ENCODE results near the gene CHD3.
A peak's percentile ranks its signal among the peaks of the same experiment; 100 is the strongest.
"Not testable (repeated sequence)": the region's sequence is repeated elsewhere in the genome, so short reads cannot be mapped to it uniquely, and the experiment has no call there.

Gene CHD3

GRCh38 chr17:7849751-7850504 is 38.7 kb upstream of the CHD3 start:
- no peak for DNase-seq (ENCODE audit: low read depth in 2 of 2, low spot score in 1 of 2)

- DNase-seq (ENCODE audit: low read depth in 2 of 2, low spot score in 1 of 2): no peak
Measured at GRCh38 chr17:7850701-7851437, 37.7 kb upstream of the CHD3 start.

- DNase-seq (ENCODE audit: low read depth in 2 of 2, low spot score in 1 of 2): peak; percentile 73 to 82
Measured at GRCh38 chr17:7851438-7852261, 36.9 kb upstream of the CHD3 start.

- DNase-seq (ENCODE audit: low read depth in 2 of 2, low spot score in 1 of 2): no peak
Measured at GRCh38 chr17:7852262-7852670, 36.3 kb upstream of the CHD3 start.

- DNase-seq (ENCODE audit: low read depth in 2 of 2, low spot score in 1 of 2): no peak
Measured at GRCh38 chr17:7852919-7853690, 35.5 kb upstream of the CHD3 start.

- DNase-seq (ENCODE audit: low read depth in 2 of 2, low spot score in 1 of 2): no peak
Measured at GRCh38 chr17:7853691-7854038, 34.9 kb upstream of the CHD3 start.

GRCh38 chr17:7854078-7854777 is 34.4 kb upstream of the CHD3 start:
- DNase-seq (ENCODE audit: low read depth in 2 of 2, low spot score in 1 of 2): no peak

GRCh38 chr17:7854851-7855659 is 33.5 kb upstream of the CHD3 start, which contains the start of gene TMEM88:
Gene TMEM88, plus strand, starts transcription at chr17:7855066. Its CDS starts 9 bp downstream, at chr17:7855075.
- DNase-seq (ENCODE audit: low read depth in 2 of 2, low spot score in 1 of 2): no peak

GRCh38 chr17:7855660-7856010 is 33.0 kb upstream of the CHD3 start:
- no peak for DNase-seq (ENCODE audit: low read depth in 2 of 2, low spot score in 1 of 2)

GRCh38 chr17:7856011-7856810 is 32.4 kb upstream of the CHD3 start:
- no peak for DNase-seq (ENCODE audit: low read depth in 2 of 2, low spot score in 1 of 2)

- peak; percentile 85 to 88 for DNase-seq (ENCODE audit: low read depth in 2 of 2, low spot score in 1 of 2)
Measured at GRCh38 chr17:7856811-7857712, 31.5 kb upstream of the CHD3 start, which contains the start of gene NAA38. Gene NAA38, minus strand, starts transcription at chr17:7857559. Its CDS starts 96 bp downstream, at chr17:7857463.

GRCh38 chr17:7857713-7858521 is 30.7 kb upstream of the CHD3 start, which contains the start of gene CYB5D1:
Gene CYB5D1, plus strand, starts transcription at chr17:7858003. Its CDS starts 132 bp downstream, at chr17:7858135.
- DNase-seq (ENCODE audit: low read depth in 2 of 2, low spot score in 1 of 2): peak; percentile 80 to 81

GRCh38 chr17:7858522-7858810 is 30.1 kb upstream of the CHD3 start:
- DNase-seq (ENCODE audit: low read depth in 2 of 2, low spot score in 1 of 2): no peak

GRCh38 chr17:7859028-7859427 is 29.6 kb upstream of the CHD3 start:
- no peak for DNase-seq (ENCODE audit: low read depth in 2 of 2, low spot score in 1 of 2)

- DNase-seq (ENCODE audit: low read depth in 2 of 2, low spot score in 1 of 2): no peak
Measured at GRCh38 chr17:7862692-7863437, 25.7 kb upstream of the CHD3 start.

GRCh38 chr17:7864384-7864783 is 24.2 kb upstream of the CHD3 start:
- DNase-seq (ENCODE audit: low read depth in 2 of 2, low spot score in 1 of 2): not testable (repeated sequence)

All from stimulated activated CD8-positive, alpha-beta memory T cell treated with anti-CD3 and anti-CD28 coated beads, Interleukin-4, amount 100 ng/mL, for 4 hours (primary cell).